ENCODE results near the gene IVNS1ABP. TPM values are rescaled to one million over a fixed set of nuclear protein-coding genes. Genes with fewer than 3 reads are reported as not detected.
"Not testable (repeated sequence)": the region's sequence is repeated elsewhere in the genome, so short reads cannot be mapped to it uniquely, and the experiment has no call there.

Gene IVNS1ABP
- polyA plus RNA-seq, 4 donors: 286 to 443 (median 299) TPM

DNA sequence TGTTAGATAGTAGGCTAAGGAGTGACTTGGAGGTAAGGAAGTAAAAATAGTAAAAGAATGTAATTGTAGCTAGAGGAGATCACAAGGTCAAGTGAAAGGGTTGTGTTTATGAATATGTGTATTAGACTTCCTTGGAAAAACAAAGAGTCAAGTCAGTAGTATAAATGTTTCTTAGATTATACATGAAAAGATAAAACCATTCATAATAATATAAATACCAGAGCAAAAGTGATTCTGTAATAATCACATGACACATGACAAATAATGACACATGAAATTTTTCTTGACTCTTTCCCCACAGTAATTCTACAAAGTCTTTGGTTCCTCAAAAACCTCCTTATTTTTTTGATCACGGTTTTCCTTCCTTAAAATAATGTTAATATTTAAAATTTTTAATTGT, 56.4 kb downstream of the IVNS1ABP start:
- DNase-seq (ENCODE audit: low read depth in 4 of 4, low spot score in 2 of 4): no peak

DNA sequence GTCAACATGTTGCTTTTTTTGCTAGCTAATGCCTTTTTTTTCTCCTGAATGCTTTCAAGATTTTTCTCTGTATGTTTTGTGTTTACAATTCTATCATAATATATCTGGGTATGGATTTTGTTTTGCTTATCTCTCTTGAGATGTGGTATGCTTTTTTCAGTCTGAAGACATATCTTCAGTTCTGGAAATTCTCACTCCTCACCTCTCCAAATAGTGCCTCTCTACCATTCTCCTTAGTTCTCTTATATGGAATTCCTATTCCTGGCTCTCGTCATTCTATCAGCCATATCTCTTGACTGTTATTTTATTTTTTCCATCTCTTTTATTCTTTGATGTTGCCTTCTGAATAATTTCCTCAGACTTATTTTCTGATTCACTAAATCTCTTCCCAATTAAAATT, 58.4 kb downstream of the IVNS1ABP start:
- no peak for DNase-seq (ENCODE audit: low read depth in 4 of 4, low spot score in 2 of 4)

DNA sequence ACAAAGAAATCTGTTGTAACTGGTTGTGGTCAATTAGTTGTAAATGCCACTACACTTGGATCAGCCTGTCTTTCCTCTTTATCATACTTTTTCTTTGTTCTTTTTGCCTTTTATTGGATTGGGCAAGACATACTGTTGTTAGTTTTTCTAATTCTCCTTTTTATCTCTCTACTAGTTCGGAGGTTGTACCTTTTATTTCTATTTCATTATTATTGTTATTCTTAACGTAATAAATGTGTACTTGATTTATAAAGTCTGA, 59.2 kb downstream of the IVNS1ABP start:
- DNase-seq (ENCODE audit: low read depth in 4 of 4, low spot score in 2 of 4): no peak

DNA sequence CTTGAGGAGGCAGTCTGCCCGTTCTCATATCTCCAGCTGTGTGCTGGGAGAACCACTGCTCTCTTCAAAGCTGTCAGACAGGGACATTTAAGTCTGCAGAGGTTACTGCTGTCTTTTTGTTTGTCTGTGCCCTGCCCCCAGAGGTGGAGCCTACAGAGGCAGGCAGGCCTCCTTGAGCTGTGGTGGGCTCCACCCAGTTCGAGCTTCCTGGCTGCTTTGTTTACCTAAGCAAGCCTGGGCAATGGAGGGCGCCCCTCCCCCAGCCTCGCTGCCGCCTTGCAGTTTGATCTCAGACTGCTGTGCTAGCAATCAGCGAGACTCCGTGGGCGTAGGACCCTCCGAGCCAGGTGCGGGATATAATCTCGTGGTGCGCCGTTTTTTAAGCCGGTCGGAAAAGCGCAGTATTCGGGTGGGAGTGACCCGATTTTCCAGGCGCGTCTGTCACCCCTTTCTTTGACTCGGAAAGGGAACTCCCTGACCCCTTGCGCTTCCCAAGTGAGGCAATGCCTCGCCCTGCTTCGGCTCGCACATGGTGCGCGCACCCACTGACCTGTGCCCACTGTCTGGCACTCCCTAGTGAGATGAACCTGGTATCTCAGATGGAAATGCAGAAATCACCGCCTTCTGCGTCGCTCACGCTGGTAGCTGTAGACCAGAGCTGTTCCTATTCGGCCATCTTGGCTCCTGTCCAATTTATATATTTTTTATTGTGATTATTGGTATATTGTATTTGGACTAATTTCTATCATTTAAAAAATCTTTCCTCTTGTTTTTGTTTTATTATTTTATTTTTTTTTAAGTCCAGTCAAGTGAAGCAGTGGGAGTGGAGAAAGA, 59.7 kb downstream of the IVNS1ABP start:
- DNase-seq (ENCODE audit: low read depth in 4 of 4, low spot score in 2 of 4): not testable (repeated sequence)

DNA sequence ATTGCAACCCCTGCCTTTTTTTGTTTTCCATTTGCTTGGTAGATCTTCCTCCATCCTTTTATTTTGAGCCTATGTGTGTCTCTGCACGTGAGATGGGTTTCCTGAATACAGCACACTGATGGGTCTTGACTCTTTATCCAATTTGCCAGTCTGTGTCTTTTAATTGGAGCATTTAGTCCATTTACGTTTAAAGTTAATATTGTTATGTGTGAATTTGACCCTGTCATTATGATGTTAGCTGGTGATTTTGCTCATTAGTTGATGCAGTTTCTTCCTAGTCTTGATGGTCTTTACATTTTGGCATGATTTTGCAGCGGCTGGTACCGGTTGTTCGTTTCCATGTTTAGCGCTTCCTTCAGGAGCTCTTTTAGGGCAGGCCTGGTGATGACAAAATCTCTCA, 61.4 kb downstream of the IVNS1ABP start:
- not testable (repeated sequence) for DNase-seq (ENCODE audit: low read depth in 4 of 4, low spot score in 2 of 4)

DNA sequence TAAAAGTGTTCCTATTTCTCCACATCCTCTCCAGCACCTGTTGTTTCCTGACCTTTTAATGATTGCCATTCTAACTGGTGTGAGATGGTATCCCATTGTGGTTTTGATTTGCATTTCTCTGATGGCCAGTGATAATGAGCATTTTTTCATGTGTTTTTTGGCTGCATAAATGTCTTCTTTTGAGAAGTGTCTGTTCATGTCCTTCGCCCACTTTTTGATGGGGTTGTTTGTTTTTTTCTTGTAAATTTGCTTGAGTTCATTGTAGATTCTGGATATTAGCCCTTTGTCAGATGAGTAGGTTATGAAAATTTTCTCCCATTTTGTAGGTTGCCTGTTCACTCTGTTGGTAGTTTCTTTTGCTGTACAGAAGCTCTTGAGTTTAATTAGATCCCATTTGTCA, 64.6 kb downstream of the IVNS1ABP start:
- not testable (repeated sequence) for DNase-seq (ENCODE audit: low read depth in 4 of 4, low spot score in 2 of 4)

DNA sequence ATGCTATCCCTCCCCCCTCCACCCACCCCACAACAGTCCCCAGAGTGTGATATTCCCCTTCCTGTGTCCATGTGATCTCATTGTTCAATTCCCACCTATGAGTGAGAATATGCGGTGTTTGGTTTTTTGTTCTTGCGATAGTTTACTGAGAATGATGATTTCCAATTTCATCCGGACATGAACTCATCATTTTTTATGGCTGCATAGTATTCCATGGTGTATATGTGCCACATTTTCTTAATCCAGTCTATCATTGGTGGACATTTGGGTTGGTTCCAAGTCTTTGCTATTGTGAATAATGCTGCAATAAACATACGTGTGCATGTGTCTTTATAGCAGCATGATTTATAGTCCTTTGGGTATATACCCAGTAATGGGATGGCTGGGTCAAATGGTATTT, 65.1 kb downstream of the IVNS1ABP start:
- not testable (repeated sequence) for DNase-seq (ENCODE audit: low read depth in 4 of 4, low spot score in 2 of 4)

DNA sequence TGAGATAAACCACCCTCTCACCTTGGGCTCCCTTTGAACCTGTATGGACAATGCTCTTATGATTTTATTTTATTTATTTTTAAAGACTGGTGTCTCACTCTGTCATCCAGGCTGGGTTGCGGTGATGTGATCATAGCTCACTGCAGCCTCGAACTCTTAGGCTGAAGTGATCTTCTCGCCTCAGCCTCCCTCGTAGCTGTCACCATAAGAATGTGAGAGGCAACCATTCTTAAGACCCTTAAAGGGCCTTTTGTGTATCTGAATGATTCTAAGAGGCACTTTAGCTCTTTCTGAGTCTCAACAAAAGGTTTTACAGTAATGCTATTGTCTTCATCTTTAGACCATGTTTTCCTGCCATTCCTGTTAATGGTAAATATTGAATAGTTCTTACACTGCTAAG, 67.0 kb downstream of the IVNS1ABP start:
- no peak for DNase-seq (ENCODE audit: low read depth in 4 of 4, low spot score in 2 of 4)

DNA sequence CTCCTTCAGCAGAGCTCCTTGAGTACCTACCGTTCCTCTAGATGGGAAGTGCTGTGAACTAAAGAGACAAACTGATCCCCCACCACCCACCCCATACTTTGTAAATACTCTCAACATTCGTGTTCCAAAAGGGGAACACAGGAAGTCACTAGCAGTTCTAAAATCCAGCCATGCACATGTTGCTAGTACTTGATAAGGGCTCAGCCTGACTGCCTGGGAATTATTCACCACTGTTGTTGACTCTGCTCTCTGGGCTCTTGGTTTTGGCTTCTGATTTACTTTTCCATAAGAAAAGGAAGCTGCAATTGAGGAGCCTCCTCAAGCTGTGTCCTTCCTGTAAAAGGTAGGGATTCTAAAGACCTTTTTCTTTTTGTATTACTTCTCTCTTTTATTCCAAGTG, 67.5 kb downstream of the IVNS1ABP start:
- DNase-seq (ENCODE audit: low read depth in 4 of 4, low spot score in 2 of 4): no peak

Other genes starting within 250 kb of the IVNS1ABP start
- gene TRMT1L, start 160.3 kb downstream of the IVNS1ABP start, polyA plus RNA-seq (ENCODE audit: insufficient read length in 4 of 4): 10 to 100 TPM; 21.6 to 27.6 (median 26.2) TPM
- gene SWT1, start 160.1 kb downstream of the IVNS1ABP start, polyA plus RNA-seq (ENCODE audit: insufficient read length in 4 of 4): 10 to 100 TPM in 1 of 4 donors, 1 to 10 TPM in 3; 7.9 to 10.3 (median 8.9) TPM